Measurements from ENCODE around the gene SCUBE1. TPM values are rescaled to one million over a fixed set of nuclear protein-coding genes. Genes with fewer than 3 reads are reported as not detected.

The SCUBE1 gene
- total RNA-seq, 4 donors from 2014 or later = 33.3 to 109 (median 66.3) TPM

DNA sequence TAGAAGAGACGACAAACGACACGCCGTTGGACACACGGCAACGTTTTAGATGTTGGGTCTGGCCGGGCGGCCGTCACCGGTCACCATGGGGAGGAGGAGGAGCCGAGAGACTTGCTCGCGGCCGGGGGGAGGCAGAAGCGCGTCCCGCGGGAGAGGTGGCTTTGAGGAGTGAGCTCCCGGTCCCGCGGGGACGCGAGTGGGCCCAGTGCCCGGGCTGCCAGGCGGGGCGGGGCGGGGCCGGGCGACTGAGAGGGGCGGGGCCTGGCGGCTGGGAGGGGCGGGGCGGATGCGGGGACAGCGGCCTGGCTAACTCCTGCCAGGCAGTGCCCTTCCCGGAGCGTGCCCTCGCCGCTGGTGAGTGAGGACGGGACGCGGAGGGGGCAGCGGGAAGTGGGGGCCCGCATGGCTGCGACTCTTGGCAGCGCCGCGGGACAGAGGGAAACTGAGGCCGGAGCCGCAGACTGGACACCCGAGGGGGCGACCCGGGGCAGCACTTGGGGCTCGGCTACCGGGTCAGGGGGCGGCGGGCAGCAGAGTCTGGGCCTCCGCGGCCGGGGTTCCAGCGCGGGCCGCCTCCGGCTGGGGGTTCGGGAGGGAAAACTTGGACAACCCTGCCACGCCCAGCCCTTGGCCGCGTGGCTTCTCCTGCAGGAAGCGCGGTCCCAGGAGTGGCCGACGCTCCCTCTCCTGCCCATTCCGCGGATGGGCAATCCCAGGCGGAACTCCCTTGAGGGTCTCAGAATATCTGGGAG lies 191.7 kb downstream of the SCUBE1 start, which contains the start of gene TSPO:
TSPO (plus strand) TSS at position 309 of the 752 bp plus-strand sequence. CDS start 7,680 bp downstream, outside the sequence.
- TF ChIP-seq, protein P1, sequence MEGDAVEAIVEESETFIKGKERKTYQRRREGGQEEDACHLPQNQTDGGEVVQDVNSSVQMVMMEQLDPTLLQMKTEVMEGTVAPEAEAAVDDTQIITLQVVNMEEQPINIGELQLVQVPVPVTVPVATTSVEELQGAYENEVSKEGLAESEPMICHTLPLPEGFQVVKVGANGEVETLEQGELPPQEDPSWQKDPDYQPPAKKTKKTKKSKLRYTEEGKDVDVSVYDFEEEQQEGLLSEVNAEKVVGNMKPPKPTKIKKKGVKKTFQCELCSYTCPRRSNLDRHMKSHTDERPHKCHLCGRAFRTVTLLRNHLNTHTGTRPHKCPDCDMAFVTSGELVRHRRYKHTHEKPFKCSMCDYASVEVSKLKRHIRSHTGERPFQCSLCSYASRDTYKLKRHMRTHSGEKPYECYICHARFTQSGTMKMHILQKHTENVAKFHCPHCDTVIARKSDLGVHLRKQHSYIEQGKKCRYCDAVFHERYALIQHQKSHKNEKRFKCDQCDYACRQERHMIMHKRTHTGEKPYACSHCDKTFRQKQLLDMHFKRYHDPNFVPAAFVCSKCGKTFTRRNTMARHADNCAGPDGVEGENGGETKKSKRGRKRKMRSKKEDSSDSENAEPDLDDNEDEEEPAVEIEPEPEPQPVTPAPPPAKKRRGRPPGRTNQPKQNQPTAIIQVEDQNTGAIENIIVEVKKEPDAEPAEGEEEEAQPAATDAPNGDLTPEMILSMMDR (IDR thresholded peaks at IDR 0.05) = no peak
- TF ChIP-seq POLR2AphosphoS5 (IDR thresholded peaks at IDR 0.05) (peak; percentile 8 to 79), POLR2A (IDR thresholded peaks at IDR 0.05; ENCODE audit: low read depth) (peak; percentile 21)
- Histone ChIP-seq H3K27me3 (no peaks in the 10 kb centered on the region), H3K27ac (replicated peaks in 1 of 4) (peak within 1 kb of the TSS; percentile 79 to 86 (median 80)), H3K4me3 (peak within 1 kb of the TSS; percentile 71 to 91 (median 78)), H3K9me3 (no peaks in the 10 kb centered on the region), H3K4me1 (peaks cover 11 to 50% (median 44%) of the 10 kb centered on the region in 4 donors), H3K36me3 (peaks cover 0 to 5% (median 0%) of the 10 kb centered on the region in 4 donors)
- intact Hi-C loops (cut with DNase I) = no loop called here
- peak; percentile 95 for DNase-seq (ENCODE audit: extremely low spot score)
- 0% methylated on average over 6 of the region's 75 CpGs for WGBS

DNA sequence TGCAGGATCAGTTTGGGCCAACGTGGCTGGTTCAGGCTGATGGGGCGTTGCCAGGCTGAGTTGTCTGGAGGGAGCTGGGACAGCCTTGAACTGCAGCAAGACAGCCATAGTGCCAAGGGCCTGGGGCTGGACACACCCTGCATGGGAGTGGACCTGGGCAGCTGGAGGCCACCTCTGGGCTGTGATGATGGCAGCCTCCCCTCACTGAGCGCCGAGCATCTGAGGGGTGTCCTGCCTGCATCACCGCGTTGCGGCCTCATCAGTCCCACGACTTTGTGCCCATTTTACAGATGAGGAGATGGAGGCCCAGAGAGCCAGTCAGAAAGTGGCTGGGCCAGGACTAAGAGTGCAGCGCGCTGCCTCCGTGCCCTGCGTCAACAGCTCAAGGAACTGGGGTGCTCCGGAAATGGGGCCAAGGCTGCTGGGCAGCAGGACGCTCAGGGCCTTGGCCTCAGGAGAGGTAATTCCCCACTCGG lies 192.4 kb downstream of the SCUBE1 start:
- peak overlapping the region; percentile 79 to 86 (median 80) for H3K27ac ChIP-seq (replicated peaks in 1 of 4)
- H3K4me3 ChIP-seq = peak overlapping the region; percentile 71 to 91 (median 78)
- 64% methylated on average over 15 of the region's 15 CpGs for WGBS
- H3K36me3 ChIP-seq = peaks cover 0 to 5% (median 0%) of the 10 kb centered on the region in 4 donors
- no peak for DNase-seq (ENCODE audit: extremely low spot score)
- intact Hi-C loops (cut with DNase I) = no loop called here
- H3K4me1 ChIP-seq = peaks cover 11 to 49% (median 42%) of the 10 kb centered on the region in 4 donors
- TF ChIP-seq, protein P1 (IDR thresholded peaks at IDR 0.05) = no peak
- no peak for TF ChIP-seq POLR2AphosphoS5 (IDR thresholded peaks at IDR 0.05)
- H3K9me3 ChIP-seq = no peaks in the 10 kb centered on the region
- H3K27me3 ChIP-seq = no peaks in the 10 kb centered on the region

DNA sequence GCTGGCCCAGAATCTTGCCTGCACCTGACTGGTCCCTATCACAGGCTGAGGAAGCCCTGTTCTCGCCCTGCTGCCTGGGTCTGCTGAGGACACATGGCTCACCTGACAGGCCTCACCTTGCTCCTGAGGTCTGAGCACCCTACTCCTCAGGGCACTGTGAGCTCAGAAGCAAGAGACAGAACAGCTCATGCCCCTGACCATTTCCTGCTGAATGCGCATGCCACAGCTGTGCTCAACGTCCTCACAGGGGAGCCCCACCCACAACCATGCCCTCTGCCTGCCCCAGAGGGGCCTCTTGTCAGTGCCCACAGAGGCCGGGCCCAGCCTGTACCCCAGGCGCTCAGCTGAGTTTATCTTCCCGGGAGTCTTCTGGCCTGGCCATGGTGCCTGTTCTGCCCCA lies 194.6 kb downstream of the SCUBE1 start:
- Histone ChIP-seq H3K27ac (replicated peaks in 1 of 4) (no peak overlapping the region), H3K9me3 (no peaks in the 10 kb centered on the region), H3K27me3 (no peaks in the 10 kb centered on the region), H3K4me3 (no peak overlapping the region), H3K36me3 (no peaks in the 10 kb centered on the region), H3K4me1 (peaks cover 14 to 32% (median 29%) of the 10 kb centered on the region in 4 donors)
- DNase-seq (ENCODE audit: extremely low spot score) = no peak
- intact Hi-C loops (cut with DNase I) = no loop called here
- 57% methylated on average over 3 of the region's 6 CpGs for WGBS
- TF ChIP-seq POLR2AphosphoS5 (IDR thresholded peaks at IDR 0.05) (no peak), EP300 (IDR thresholded peaks at IDR 0.05) (no peak), POLR2A (IDR thresholded peaks at IDR 0.05; ENCODE audit: low read depth) (no peak)
- TF ChIP-seq, protein P1 (IDR thresholded peaks at IDR 0.05) = no peak

DNA sequence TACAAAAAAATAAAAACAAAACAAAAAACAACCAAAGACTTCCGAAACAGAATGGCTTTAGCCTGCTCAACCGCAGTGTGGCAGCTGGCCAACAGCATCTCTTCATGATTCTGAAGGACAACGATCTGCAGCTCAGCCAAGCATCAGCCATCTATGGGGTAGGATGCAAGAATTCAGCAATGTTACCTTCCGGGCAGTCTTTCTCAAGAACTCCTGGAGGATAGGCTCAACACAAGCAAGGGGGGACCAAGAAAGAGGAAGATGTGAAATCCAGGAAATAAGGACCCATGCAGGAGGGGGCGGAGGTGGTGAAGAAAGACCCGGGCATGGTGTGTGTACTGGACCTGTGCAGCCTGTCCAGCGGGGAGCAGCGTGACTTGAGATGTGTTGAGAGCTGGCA lies 195.4 kb downstream of the SCUBE1 start:
- intact Hi-C loops (cut with DNase I) = no loop called here
- no peaks in the 10 kb centered on the region for H3K27me3 ChIP-seq
- DNase-seq (ENCODE audit: extremely low spot score) = no peak
- H3K27ac ChIP-seq (replicated peaks in 1 of 4) = peak overlapping the region in 1 of 4 donors; percentile 13
- TF ChIP-seq, protein P1 (IDR thresholded peaks at IDR 0.05) = no peak
- TF ChIP-seq EP300 (IDR thresholded peaks at IDR 0.05) = no peak
- no peak for TF ChIP-seq POLR2AphosphoS5 (IDR thresholded peaks at IDR 0.05)
- no peak for TF ChIP-seq POLR2A (IDR thresholded peaks at IDR 0.05; ENCODE audit: low read depth)
- H3K4me3 ChIP-seq = no peak overlapping the region
- H3K36me3 ChIP-seq = no peaks in the 10 kb centered on the region
- H3K9me3 ChIP-seq = no peaks in the 10 kb centered on the region
- WGBS = 66% methylated on average over 8 of the region's 8 CpGs
- peaks cover 15 to 30% (median 28%) of the 10 kb centered on the region in 4 donors for H3K4me1 ChIP-seq

Other genes with a start within 250 kb of the SCUBE1 start
- gene BIK, start 232.6 kb downstream of the SCUBE1 start, total RNA-seq = under 1 TPM in 1 of 4 donors, not detected in 3; 0.32 TPM
- 10 to 100 TPM; 15.8 to 32.1 (median 22.7) TPM for gene MCAT, start 200.0 kb downstream of the SCUBE1 start, total RNA-seq
- gene TSPO, start 191.8 kb downstream of the SCUBE1 start, total RNA-seq = 100 to 1,000 TPM; 172 to 191 (median 182) TPM
- gene TTLL12, start 156.2 kb downstream of the SCUBE1 start, total RNA-seq = 10 to 100 TPM; 19.9 to 32.8 (median 28.0) TPM
- not detected for gene MPPED1, start 68.6 kb upstream of the SCUBE1 start, total RNA-seq